GM12872 (cell line): ENCODE data around the gene TMEM179.

Experiments
- CTCF ChIP-seq: IDR thresholded peaks from 3 replicates; pipeline ENCODE4 v1.5.1; 2011; ENCODE audit warnings: low read depth, mild to moderate bottlenecking, low read length, moderate library complexity; ENCODE audit not compliant: insufficient read depth

The TMEM179 gene

GRCh38 chr14:104574978-104575583 is 29.5 kb downstream of the TMEM179 start:
- TF ChIP-seq CTCF = no peak

- TF ChIP-seq CTCF = no peak
These were observed 30.0 kb downstream of the TMEM179 start for GRCh38 chr14:104574536-104574935.

DNA sequence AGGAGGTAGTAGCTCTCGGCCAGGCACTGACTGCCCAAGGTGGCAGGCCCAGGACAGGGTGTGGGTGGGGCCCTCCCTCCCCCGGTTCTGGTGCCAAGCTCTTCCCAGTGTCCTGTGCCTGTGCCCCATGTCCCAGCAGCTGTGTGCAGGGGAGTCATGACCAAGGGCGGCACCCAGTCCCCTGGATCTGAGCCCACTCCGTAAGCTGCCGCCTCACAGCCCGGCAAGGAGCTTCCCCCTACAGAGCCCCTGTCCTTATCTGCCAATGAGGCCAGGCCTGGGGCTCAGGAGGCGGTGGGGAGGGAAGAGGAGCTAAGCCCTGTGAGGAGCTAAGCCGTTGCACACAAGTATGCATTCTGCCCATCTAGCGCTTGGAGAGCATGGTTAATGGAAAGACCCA is 30.6 kb downstream of the TMEM179 start:
- TF ChIP-seq CTCF = no peak

DNA sequence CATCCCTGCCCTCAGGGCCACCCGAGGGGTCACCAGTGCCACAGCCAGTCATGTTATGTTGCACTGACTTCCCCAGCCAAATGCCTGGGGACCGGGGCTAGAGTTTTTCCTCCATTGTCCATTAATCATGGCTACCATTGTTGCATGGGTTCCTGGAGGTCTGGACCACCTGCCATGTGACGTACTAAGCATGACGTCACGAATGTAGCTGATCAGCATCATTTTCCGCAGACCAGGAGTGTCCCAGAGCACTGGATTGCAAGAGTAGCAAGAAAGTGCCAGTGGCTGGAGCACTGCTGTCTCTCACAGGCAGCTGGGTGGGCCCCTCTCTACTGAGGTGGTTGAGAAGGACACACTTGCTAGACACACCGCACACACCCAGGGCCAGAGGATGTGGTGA is 31.9 kb downstream of the TMEM179 start:
- TF ChIP-seq CTCF = no peak

- no peak for TF ChIP-seq CTCF
These were observed 32.4 kb downstream of the TMEM179 start for GRCh38 chr14:104572024-104572626.

GRCh38 chr14:104571246-104571645 is 33.3 kb downstream of the TMEM179 start:
- TF ChIP-seq CTCF = no peak

DNA sequence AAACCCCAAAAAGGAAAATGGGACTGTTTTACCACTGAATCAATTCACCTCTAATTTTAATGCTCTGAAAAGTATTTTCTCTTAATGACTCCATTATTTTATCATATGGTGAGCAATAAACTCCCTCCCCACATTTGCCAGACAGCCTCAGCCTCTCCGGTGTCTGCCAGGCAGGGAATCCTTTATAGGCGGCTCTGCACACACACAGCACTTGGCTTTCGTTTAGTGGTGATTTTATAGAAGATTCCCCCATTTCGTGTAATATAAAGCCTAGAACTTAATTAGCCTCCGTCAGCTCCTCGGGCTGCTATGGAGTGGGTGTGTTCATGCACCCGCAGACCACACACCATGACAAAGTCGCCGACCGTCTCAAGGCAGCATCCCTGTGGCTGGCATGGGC is 35.1 kb downstream of the TMEM179 start:
- no peak for TF ChIP-seq CTCF

DNA sequence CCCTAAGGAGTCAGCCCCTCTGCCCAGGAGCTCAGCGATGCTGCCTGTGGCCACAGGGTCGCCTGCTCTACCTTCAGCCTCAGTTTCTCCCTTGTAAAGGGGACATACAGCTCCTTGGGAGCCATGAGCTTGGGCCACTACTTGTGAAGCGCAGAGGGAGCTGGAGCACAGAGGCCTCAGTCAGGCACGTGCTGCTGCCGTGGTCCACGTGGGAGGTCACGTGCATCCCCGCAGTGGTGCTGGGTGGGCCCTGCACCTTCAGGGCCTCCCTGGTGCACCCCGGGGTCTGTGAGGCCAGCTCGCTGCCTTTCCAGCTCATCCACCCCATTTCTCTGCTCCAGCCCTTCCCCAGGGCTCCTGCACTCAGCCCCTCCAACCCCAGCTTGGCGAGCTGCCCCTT is 36.0 kb downstream of the TMEM179 start:
- no peak for TF ChIP-seq CTCF
